HepG2 (cell line): Measurements from ENCODE around the gene ATP2C2. TPM values are rescaled to one million over a fixed set of nuclear protein-coding genes. Genes with fewer than 3 reads are reported as not detected.

Experiments
- AGO2 ChIP-seq: fragments of 200-400 bp; formaldehyde crosslinking; optimal IDR thresholded peaks from 2 replicates; pipeline ENCODE3; 2017; ENCODE audit warnings: mild to moderate bottlenecking, low read depth, low read length, moderate library complexity
- EEA1 ChIP-seq: sonication (generic); formaldehyde crosslinking; IDR thresholded peaks from 2 replicates; pipeline ENCODE4 v1.5.1; 2020; ENCODE audit warnings: mild to moderate bottlenecking, missing genetic modification reagents, borderline replicate concordance
- GRHL1 ChIP-seq: sonication (generic); formaldehyde crosslinking; conservative IDR thresholded peaks from 2 replicates; pipeline ENCODE4 v1.8.0; 2022; ENCODE audit warnings: missing genetic modification reagents
- KLF13 ChIP-seq: sonication (generic); formaldehyde crosslinking; IDR thresholded peaks from 2 replicates; pipeline ENCODE4 v1.4.0; 2020; ENCODE audit warnings: mild to moderate bottlenecking, missing genetic modification reagents
- MYC ChIP-seq: sonication (generic); formaldehyde crosslinking; IDR thresholded peaks from 2 replicates; pipeline ENCODE4 v1.9.0; 2021; ENCODE audit warnings: missing genetic modification reagents, borderline replicate concordance
- RFX3 ChIP-seq: IDR thresholded peaks from 2 replicates; pipeline ENCODE4 v1.6.1; 2016; ENCODE audit warnings: missing biosample characterization, missing genetic modification reagents
- STAT6 ChIP-seq: sonication (generic); formaldehyde crosslinking; IDR thresholded peaks from 2 replicates; pipeline ENCODE4 v1.4.0; 2020; ENCODE audit warnings: missing genetic modification reagents, mild to moderate bottlenecking, borderline replicate concordance
- ZBTB7A ChIP-seq: sonication (generic); formaldehyde crosslinking; IDR thresholded peaks from 2 replicates; pipeline ENCODE4 v1.8.0; 2022; ENCODE audit warnings: mild to moderate bottlenecking, missing genetic modification reagents
- ZFP36L2 ChIP-seq: sonication (generic); formaldehyde crosslinking; IDR thresholded peaks from 2 replicates; pipeline ENCODE4 v1.4.0; 2020; ENCODE audit warnings: missing genetic modification reagents
- ZMYM4 ChIP-seq: sonication (generic); formaldehyde crosslinking; IDR thresholded peaks from 2 replicates; pipeline ENCODE4 v1.8.1; 2023; ENCODE audit warnings: mild to moderate bottlenecking, missing genetic modification reagents
- ZNF18 ChIP-seq: sonication (generic); formaldehyde crosslinking; IDR thresholded peaks from 2 replicates; pipeline ENCODE4 v1.8.0; 2022; ENCODE audit warnings: mild to moderate bottlenecking, missing genetic modification reagents; ENCODE audit not compliant: insufficient replicate concordance
- ZNF326 ChIP-seq: sonication (generic); formaldehyde crosslinking; IDR thresholded peaks from 2 replicates; pipeline ENCODE4 v1.4.0; 2020; ENCODE audit warnings: missing genetic modification reagents, borderline replicate concordance
- ZNF567 ChIP-seq: sonication (generic); formaldehyde crosslinking; IDR thresholded peaks from 2 replicates; pipeline ENCODE4 v1.8.1; 2023; ENCODE audit warnings: mild to moderate bottlenecking, missing genetic modification reagents, borderline replicate concordance
- polyA plus RNA-seq, 8 experiments: library from polyadenylated mRNA; depleted of rRNA in 3 of 8; stranded (reverse) in 7 of 8; unstranded in 1 of 8; fragments of >200 nt; fragmentation: Illumina TruSeq in 4 of 8; extraction: Trizol in 4 of 8; gene quantifications; 2 replicates each; pipeline versions ENCODE4 v1.2.1 to v1.2.3, GENCODE V29; 2011 to 2016; ENCODE audit warnings: low read depth in 4 of 8, missing spikeins in 1 of 8, mixed read lengths in 1 of 8; ENCODE audit not compliant: insufficient read depth in 1 of 8
- total RNA-seq, 5 experiments: library from RNA; depleted of rRNA; stranded (reverse); fragments of >200 nt; fragmentation: Illumina TruSeq; extraction: Trizol; gene quantifications; 2 replicates each; pipeline ENCODE4 v1.2.3, GENCODE V29; 2016; ENCODE audit warnings: low read depth in 1 of 5
- TF ChIP-seq, protein P1 (sequence below): sonication (generic); formaldehyde crosslinking; IDR thresholded peaks from 2 replicates; pipeline ENCODE4 v1.4.0; 2020; ENCODE audit warnings: missing genetic modification reagents
- TF ChIP-seq, protein P2 (sequence below): sonication (generic); formaldehyde crosslinking; IDR thresholded peaks from 2 replicates; pipeline ENCODE4 v1.5.1; 2020; ENCODE audit warnings: mild to moderate bottlenecking, missing genetic modification reagents, moderate library complexity

ATP2C2 gene
- total and polyA plus RNA-seq, 2 of the 13 experiments (the other 11 are each of a cell fraction or from before 2014, with no cell fraction given), result 0.07 TPM; not detected in 1

- no peak for TF ChIP-seq ZFP36L2 (CRISPR knock-in tag)
- TF ChIP-seq ZBTB7A (CRISPR knock-in tag), result no peak
- TF ChIP-seq RFX3 (CRISPR knock-in tag), result no peak
- TF ChIP-seq ZMYM4 (CRISPR knock-in tag), result peak; percentile 76
- TF ChIP-seq ZNF18 (CRISPR knock-in tag), result peak; percentile 68
- TF ChIP-seq MYC, result peak; percentile 89
- no peak for TF ChIP-seq ZNF326
- TF ChIP-seq, protein P1, sequence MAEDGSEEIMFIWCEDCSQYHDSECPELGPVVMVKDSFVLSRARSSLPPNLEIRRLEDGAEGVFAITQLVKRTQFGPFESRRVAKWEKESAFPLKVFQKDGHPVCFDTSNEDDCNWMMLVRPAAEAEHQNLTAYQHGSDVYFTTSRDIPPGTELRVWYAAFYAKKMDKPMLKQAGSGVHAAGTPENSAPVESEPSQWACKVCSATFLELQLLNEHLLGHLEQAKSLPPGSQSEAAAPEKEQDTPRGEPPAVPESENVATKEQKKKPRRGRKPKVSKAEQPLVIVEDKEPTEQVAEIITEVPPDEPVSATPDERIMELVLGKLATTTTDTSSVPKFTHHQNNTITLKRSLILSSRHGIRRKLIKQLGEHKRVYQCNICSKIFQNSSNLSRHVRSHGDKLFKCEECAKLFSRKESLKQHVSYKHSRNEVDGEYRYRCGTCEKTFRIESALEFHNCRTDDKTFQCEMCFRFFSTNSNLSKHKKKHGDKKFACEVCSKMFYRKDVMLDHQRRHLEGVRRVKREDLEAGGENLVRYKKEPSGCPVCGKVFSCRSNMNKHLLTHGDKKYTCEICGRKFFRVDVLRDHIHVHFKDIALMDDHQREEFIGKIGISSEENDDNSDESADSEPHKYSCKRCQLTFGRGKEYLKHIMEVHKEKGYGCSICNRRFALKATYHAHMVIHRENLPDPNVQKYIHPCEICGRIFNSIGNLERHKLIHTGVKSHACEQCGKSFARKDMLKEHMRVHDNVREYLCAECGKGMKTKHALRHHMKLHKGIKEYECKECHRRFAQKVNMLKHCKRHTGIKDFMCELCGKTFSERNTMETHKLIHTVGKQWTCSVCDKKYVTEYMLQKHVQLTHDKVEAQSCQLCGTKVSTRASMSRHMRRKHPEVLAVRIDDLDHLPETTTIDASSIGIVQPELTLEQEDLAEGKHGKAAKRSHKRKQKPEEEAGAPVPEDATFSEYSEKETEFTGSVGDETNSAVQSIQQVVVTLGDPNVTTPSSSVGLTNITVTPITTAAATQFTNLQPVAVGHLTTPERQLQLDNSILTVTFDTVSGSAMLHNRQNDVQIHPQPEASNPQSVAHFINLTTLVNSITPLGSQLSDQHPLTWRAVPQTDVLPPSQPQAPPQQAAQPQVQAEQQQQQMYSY (CRISPR knock-in tag), result no peak
- TF ChIP-seq KLF13, result no peak
- TF ChIP-seq GRHL1 (CRISPR knock-in tag), result no peak
- TF ChIP-seq STAT6 (CRISPR knock-in tag), result 0 out of 2 replicates have a peak, but pooled peaks have one; percentile 60
- peak; percentile 85 for TF ChIP-seq ZNF567
- TF ChIP-seq AGO2, result no peak
- TF ChIP-seq, protein P2, sequence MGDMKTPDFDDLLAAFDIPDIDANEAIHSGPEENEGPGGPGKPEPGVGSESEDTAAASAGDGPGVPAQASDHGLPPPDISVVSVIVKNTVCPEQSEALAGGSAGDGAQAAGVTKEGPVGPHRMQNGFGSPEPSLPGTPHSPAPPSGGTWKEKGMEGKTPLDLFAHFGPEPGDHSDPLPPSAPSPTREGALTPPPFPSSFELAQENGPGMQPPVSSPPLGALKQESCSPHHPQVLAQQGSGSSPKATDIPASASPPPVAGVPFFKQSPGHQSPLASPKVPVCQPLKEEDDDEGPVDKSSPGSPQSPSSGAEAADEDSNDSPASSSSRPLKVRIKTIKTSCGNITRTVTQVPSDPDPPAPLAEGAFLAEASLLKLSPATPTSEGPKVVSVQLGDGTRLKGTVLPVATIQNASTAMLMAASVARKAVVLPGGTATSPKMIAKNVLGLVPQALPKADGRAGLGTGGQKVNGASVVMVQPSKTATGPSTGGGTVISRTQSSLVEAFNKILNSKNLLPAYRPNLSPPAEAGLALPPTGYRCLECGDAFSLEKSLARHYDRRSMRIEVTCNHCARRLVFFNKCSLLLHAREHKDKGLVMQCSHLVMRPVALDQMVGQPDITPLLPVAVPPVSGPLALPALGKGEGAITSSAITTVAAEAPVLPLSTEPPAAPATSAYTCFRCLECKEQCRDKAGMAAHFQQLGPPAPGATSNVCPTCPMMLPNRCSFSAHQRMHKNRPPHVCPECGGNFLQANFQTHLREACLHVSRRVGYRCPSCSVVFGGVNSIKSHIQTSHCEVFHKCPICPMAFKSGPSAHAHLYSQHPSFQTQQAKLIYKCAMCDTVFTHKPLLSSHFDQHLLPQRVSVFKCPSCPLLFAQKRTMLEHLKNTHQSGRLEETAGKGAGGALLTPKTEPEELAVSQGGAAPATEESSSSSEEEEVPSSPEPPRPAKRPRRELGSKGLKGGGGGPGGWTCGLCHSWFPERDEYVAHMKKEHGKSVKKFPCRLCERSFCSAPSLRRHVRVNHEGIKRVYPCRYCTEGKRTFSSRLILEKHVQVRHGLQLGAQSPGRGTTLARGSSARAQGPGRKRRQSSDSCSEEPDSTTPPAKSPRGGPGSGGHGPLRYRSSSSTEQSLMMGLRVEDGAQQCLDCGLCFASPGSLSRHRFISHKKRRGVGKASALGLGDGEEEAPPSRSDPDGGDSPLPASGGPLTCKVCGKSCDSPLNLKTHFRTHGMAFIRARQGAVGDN (CRISPR knock-in tag), result peak; percentile 80
- peak; percentile 67; the same call in 1 of the 2 replicates for TF ChIP-seq EEA1 (CRISPR knock-in tag)
Observed at GRCh38 chr16:84414789-84415326, 46.5 kb downstream of the ATP2C2 start (continued).
